ENCODE measurements around the gene TENT4A.

DNA sequence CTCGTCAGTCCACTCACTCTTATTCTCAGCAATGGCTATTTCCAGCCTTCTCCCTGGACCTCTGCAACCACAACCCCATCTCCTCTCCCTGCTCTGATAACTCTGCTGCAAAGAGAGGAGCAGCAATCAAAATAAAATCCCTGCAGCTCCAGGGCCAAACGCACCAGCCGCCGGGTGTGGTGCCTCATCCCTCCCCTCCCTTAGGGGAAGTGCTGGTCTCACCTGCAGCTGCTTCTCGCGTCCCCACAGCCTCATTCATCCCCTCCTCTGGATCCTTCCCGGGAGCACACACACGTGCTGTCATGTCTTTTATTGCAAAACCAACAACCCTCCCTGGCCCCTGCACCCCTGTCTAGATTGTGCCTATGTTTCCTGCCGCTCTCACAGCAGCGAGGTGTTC is 77.8 kb downstream of the TENT4A start:
- TF ChIP-seq, protein P1, sequence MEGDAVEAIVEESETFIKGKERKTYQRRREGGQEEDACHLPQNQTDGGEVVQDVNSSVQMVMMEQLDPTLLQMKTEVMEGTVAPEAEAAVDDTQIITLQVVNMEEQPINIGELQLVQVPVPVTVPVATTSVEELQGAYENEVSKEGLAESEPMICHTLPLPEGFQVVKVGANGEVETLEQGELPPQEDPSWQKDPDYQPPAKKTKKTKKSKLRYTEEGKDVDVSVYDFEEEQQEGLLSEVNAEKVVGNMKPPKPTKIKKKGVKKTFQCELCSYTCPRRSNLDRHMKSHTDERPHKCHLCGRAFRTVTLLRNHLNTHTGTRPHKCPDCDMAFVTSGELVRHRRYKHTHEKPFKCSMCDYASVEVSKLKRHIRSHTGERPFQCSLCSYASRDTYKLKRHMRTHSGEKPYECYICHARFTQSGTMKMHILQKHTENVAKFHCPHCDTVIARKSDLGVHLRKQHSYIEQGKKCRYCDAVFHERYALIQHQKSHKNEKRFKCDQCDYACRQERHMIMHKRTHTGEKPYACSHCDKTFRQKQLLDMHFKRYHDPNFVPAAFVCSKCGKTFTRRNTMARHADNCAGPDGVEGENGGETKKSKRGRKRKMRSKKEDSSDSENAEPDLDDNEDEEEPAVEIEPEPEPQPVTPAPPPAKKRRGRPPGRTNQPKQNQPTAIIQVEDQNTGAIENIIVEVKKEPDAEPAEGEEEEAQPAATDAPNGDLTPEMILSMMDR (IDR thresholded peaks at IDR 0.05), result no peak
- TF ChIP-seq SIN3A (IDR thresholded peaks at IDR 0.05; ENCODE audit: borderline replicate concordance, insufficient read depth, low read depth, low read length), result no peak
